ENCODE data around the gene ABRACL. TPM values are rescaled to one million over a fixed set of nuclear protein-coding genes. Genes with fewer than 3 reads are reported as not detected.
A peak's percentile ranks its signal among the peaks of the same experiment; 100 is the strongest.

ABRACL gene
- total RNA-seq, 1 donor from 2014 or later, result 66.0 TPM

- Mint-ChIP-seq H3K4me1 (ENCODE audit: low read depth, unreplicated experiment) (no peaks in the 10 kb centered on the region), H3K27me3 (ENCODE audit: low read depth, unreplicated experiment) (peaks cover 5% of the 10 kb centered on the region), H3K4me3 (ENCODE audit: unreplicated experiment) (no peak overlapping the region), H3K27ac (ENCODE audit: unreplicated experiment) (no peak overlapping the region), H3K9me3 (ENCODE audit: unreplicated experiment) (no peaks in the 10 kb centered on the region), H3K36me3 (ENCODE audit: low read depth, unreplicated experiment) (no peaks in the 10 kb centered on the region)
- Histone ChIP-seq H3K27me3 (ENCODE audit: insufficient read depth, low read length) (no peaks in the 10 kb centered on the region), H3K9me3 (ENCODE audit: insufficient read depth, low read depth, low read length) (no peaks in the 10 kb centered on the region), H4K20me1 (ENCODE audit: insufficient read depth, low read length) (no peaks in the 10 kb centered on the region), H3K79me2 (ENCODE audit: insufficient read depth, low read length) (no peaks in the 10 kb centered on the region), H3K9ac (ENCODE audit: low read length) (no peak overlapping the region), H2AFZ (ENCODE audit: low read depth, low read length) (no peak overlapping the region), H3K4me1 (ENCODE audit: insufficient read depth, low read length) (no peaks in the 10 kb centered on the region), H3K27ac (ENCODE audit: low read depth, low read length) (no peak overlapping the region), H3K36me3 (ENCODE audit: insufficient read depth, low read length) (no peaks in the 10 kb centered on the region), H3K4me3 (ENCODE audit: insufficient read depth, low read depth, low read length) (no peak overlapping the region), H3K4me2 (ENCODE audit: low read length) (no peak overlapping the region)
- DNase-seq (ENCODE audit: low read depth), result no peak
- FAIRE-seq, result no peak
- no peak for TF ChIP-seq EZH2 (IDR thresholded peaks at IDR 0.05; ENCODE audit: insufficient read depth, low read length)
- TF ChIP-seq CTCF (IDR thresholded peaks at IDR 0.05; ENCODE audit: insufficient read depth, low read depth, low read length), result no peak
Measured at GRCh38 chr6:139079018-139079417, 50.5 kb downstream of the ABRACL start.

DNA sequence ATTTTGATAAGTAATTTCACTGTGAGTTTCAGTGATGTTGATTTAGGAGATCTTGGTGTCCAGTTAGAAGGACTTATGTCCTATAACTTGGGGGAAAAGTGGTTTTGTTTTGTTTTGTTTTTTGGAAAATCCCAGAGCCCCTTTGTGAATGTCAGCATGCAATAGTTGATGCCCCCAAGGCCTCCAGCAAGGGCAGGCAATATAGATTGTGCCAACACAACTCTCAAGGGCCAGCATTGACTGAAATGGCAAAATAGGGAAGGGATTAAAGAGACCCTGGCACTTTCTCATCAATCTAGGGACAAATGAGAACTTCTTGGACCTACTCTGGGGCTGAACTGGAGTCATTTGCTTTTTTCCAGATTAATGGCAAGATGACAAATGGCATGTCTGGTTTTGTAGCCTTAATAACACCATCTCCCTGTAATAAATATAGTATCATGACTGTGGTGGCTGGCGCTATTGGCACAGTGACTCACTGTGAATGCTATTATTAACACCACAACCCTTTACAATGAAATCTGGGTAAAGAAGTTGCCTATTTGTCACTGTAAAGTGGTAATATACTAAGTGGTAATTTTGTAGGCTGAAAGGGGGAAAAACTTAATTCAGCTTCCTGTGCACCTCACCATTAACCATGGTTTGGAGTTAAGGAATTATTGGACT lies 51.8 kb downstream of the ABRACL start:
- H3K27ac Mint-ChIP-seq (ENCODE audit: unreplicated experiment), result no peak overlapping the region
- no peak overlapping the region for H3K4me3 ChIP-seq (ENCODE audit: insufficient read depth, low read depth, low read length)
- H3K36me3 ChIP-seq (ENCODE audit: insufficient read depth, low read length), result no peaks in the 10 kb centered on the region
- FAIRE-seq (no peak), DNase-seq (ENCODE audit: low read depth) (peak; percentile 63)
- no peak overlapping the region for H3K27ac ChIP-seq (ENCODE audit: low read depth, low read length)
- H3K9me3 Mint-ChIP-seq (ENCODE audit: unreplicated experiment), result no peaks in the 10 kb centered on the region
- H3K9me3 ChIP-seq (ENCODE audit: insufficient read depth, low read depth, low read length), result no peaks in the 10 kb centered on the region
- H3K4me1 ChIP-seq (ENCODE audit: insufficient read depth, low read length), result no peaks in the 10 kb centered on the region
- no peak overlapping the region for H3K4me3 Mint-ChIP-seq (ENCODE audit: unreplicated experiment)
- no peak overlapping the region for H2AFZ ChIP-seq (ENCODE audit: low read depth, low read length)
- H3K9ac ChIP-seq (ENCODE audit: low read length), result no peak overlapping the region
- H3K27me3 Mint-ChIP-seq (ENCODE audit: low read depth, unreplicated experiment), result peaks cover 5% of the 10 kb centered on the region
- H4K20me1 ChIP-seq (ENCODE audit: insufficient read depth, low read length), result no peaks in the 10 kb centered on the region
- no peaks in the 10 kb centered on the region for H3K27me3 ChIP-seq (ENCODE audit: insufficient read depth, low read length)
- TF ChIP-seq CTCF (IDR thresholded peaks at IDR 0.05; ENCODE audit: insufficient read depth, low read depth, low read length), result no peak
- TF ChIP-seq EZH2 (IDR thresholded peaks at IDR 0.05; ENCODE audit: insufficient read depth, low read length), result no peak
- H3K36me3 Mint-ChIP-seq (ENCODE audit: low read depth, unreplicated experiment), result no peaks in the 10 kb centered on the region
- H3K79me2 ChIP-seq (ENCODE audit: insufficient read depth, low read length), result no peaks in the 10 kb centered on the region
- no peaks in the 10 kb centered on the region for H3K4me1 Mint-ChIP-seq (ENCODE audit: low read depth, unreplicated experiment)
- no peak overlapping the region for H3K4me2 ChIP-seq (ENCODE audit: low read length)

DNA sequence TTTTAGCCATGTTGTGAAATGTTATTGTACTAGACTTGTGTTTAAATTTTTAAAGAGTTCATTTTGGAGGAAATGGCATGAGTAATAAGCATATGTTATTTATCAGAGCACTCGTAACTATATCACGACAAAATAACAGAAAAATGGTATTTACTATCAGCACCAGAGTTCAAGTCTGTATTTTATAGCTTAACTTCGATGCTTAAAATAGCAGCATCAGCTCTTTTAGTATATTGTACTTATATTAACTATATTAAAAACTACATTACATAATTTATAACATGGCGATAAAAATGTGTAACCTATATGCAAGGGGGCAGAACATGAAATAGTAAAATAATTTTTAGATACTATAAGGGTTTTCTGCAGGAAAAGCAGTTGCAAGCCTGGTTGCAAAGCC lies 52.9 kb downstream of the ABRACL start:
- no peaks in the 10 kb centered on the region for H3K79me2 ChIP-seq (ENCODE audit: insufficient read depth, low read length)
- H3K4me3 ChIP-seq (ENCODE audit: insufficient read depth, low read depth, low read length), result no peak overlapping the region
- DNase-seq (ENCODE audit: low read depth), result no peak
- no peak for FAIRE-seq
- H3K4me2 ChIP-seq (ENCODE audit: low read length), result no peak overlapping the region
- no peaks in the 10 kb centered on the region for H3K36me3 ChIP-seq (ENCODE audit: insufficient read depth, low read length)
- H3K27ac ChIP-seq (ENCODE audit: low read depth, low read length), result no peak overlapping the region
- H2AFZ ChIP-seq (ENCODE audit: low read depth, low read length), result no peak overlapping the region
- Mint-ChIP-seq H3K9me3 (ENCODE audit: unreplicated experiment) (no peaks in the 10 kb centered on the region), H3K27me3 (ENCODE audit: low read depth, unreplicated experiment) (peaks cover 5% of the 10 kb centered on the region), H3K27ac (ENCODE audit: unreplicated experiment) (no peak overlapping the region), H3K36me3 (ENCODE audit: low read depth, unreplicated experiment) (no peaks in the 10 kb centered on the region), H3K4me1 (ENCODE audit: low read depth, unreplicated experiment) (no peaks in the 10 kb centered on the region), H3K4me3 (ENCODE audit: unreplicated experiment) (no peak overlapping the region)
- TF ChIP-seq CTCF (IDR thresholded peaks at IDR 0.05; ENCODE audit: insufficient read depth, low read depth, low read length) (no peak), EZH2 (IDR thresholded peaks at IDR 0.05; ENCODE audit: insufficient read depth, low read length) (no peak)
- H3K27me3 ChIP-seq (ENCODE audit: insufficient read depth, low read length), result no peaks in the 10 kb centered on the region
- H3K4me1 ChIP-seq (ENCODE audit: insufficient read depth, low read length), result no peaks in the 10 kb centered on the region
- no peaks in the 10 kb centered on the region for H4K20me1 ChIP-seq (ENCODE audit: insufficient read depth, low read length)
- H3K9me3 ChIP-seq (ENCODE audit: insufficient read depth, low read depth, low read length), result no peaks in the 10 kb centered on the region
- H3K9ac ChIP-seq (ENCODE audit: low read length), result no peak overlapping the region

Measured in astrocyte (in vitro differentiated cells and primary cell).